C1 segment of cervical spinal cord (tissue), 14 donors: Measurements from ENCODE around the gene CCL7.

ENCODE experiments used
- DNase-seq, 14 donors: peaks; one replicate each; lab custom pipeline; 2025; lab: John Stamatoyannopoulos, UW

Gene CCL7

DNA sequence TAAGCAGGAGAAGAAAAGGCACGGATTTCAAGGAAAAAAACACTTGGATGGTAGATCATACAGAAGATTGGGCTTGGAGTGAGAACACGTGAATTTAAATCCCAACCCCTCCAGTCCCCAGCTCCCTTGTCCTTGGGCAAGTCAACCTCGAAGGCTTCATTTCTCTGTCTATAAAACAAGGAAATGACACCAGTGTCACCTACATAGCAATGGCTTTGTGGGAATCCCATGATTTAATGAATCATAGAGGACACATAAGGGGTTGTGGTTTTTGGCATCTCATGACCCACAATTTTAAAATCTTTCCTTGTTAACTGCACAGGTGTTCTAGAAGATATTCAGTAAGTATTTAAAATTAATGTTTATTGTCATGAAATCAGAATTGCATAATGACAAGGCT lies 23.1 kb upstream of the CCL7 start:
- no peak for DNase-seq

- no peak for DNase-seq
Observed at GRCh38 chr17:34248511-34249024, 21.5 kb upstream of the CCL7 start.

GRCh38 chr17:34249061-34249460 lies 21.0 kb upstream of the CCL7 start:
- DNase-seq = no peak

GRCh38 chr17:34249478-34249877 lies 20.5 kb upstream of the CCL7 start:
- no peak for DNase-seq

DNA sequence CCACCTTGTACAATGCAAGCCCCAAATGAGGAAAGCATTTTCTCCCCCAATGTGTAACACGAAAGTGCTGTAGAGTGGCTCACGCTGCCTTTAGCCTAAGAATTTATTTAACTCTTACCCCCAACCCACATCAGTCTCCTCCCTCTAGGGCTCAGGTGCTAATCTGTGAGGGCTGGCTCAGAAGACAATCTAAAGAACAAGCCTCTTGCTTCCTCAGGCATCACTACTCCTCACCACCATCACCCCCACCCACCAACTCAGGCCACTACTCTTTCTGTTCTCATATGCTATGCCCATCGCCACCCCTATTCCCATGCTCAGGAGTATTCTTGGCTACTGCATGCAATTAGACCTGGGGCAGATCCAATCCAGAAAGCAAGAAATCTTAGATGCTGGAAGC lies 18.8 kb upstream of the CCL7 start:
- no peak for DNase-seq

GRCh38 chr17:34252095-34252443 lies 18.0 kb upstream of the CCL7 start:
- DNase-seq = peak in 3 of 14 donors; percentile 53 to 63 (median 63)

- DNase-seq = peak in 11 of 14 donors; percentile 24 to 88 (median 70)
Observed at GRCh38 chr17:34252444-34253138, 17.4 kb upstream of the CCL7 start.

DNA sequence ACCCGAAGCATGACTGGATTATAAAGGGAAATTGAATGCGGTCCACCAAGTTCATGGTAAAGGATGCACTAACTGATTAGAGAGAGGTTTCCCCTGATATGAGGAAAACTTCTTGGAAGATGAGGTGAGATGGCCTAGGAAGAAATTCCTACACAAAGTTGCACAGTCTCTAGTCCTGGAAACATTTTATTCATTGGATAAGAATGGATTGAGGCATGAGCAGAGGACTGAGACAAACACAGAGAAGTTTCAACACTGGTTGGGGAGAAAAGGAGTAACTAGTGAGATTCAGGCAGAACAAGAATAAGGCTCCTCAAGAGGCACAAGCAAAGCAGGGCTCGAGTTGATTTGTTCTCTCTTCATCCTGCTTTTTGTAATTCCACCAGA lies 16.9 kb upstream of the CCL7 start:
- no peak for DNase-seq

DNA sequence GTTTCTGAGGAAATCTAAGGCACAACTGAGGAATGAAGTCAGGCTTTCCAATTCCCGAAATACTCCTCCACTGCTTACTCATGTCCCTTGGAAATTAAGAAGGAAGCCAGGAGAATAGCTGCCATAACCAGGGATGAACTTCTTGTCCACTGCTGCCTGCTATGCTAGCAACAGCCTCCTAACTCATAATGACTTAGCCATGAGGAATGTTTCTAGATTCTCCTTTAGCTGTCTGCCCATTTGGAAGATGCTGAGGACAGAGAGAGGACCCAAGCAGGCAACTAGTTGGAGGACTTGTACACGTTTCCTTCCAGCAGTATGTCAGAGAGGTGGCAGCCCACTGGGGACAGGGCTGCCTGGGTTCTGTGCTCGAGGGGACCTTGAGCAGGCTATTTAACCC lies 15.9 kb upstream of the CCL7 start:
- peak in 1 of 14 donors; percentile 26 for DNase-seq

- DNase-seq = peak in 6 of 14 donors; percentile 13 to 49 (median 40)
Observed at GRCh38 chr17:34254651-34255380, 15.2 kb upstream of the CCL7 start, which contains the start of gene CCL2. CCL2 (plus strand) TSS chr17:34255285; CDS start chr17:34255350, 65 bp downstream.

DNA sequence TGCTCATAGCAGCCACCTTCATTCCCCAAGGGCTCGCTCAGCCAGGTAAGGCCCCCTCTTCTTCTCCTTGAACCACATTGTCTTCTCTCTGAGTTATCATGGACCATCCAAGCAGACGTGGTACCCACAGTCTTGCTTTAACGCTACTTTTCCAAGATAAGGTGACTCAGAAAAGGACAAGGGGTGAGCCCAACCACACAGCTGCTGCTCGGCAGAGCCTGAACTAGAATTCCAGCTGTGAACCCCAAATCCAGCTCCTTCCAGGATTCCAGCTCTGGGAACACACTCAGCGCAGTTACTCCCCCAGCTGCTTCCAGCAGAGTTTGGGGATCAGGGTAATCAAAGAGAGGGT lies 14.7 kb upstream of the CCL7 start:
- no peak for DNase-seq

GRCh38 chr17:34255841-34256240 lies 14.2 kb upstream of the CCL7 start:
- no peak for DNase-seq

DNA sequence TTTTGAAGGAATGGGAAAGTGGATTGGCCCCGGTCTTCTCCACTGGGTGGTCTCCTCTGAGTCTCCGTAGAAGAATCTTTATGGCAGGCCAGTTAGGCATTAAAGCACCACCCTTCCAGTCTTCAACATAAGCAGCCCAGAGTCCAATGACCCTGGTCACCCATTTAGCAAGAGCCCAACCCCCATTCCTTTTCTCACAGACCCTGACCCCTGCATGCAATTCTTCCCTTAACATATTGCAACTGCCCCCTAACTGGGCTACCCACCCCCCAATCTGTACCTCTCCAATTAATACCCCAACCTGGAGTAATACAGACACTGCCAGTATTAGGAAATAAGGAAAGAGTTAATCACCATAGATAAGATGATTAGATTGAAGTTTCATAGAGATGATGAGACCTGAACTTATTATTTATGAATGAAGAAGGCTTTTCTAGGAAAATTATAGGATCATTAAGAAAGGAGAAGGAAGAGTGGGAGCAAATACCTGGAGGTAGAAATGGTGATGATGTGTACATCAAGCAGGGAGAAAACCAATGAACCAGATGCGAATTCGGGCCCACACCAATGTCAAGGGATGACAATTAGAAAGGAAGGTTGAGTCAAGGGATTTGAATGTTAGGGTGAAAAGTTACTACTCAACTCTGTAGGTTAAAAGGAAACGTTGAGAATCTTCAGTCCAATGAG lies 12.6 kb upstream of the CCL7 start:
- no peak for DNase-seq

- DNase-seq = no peak
Observed at GRCh38 chr17:34257986-34258326, 12.1 kb upstream of the CCL7 start.

GRCh38 chr17:34259146-34259545 lies 10.9 kb upstream of the CCL7 start:
- no peak for DNase-seq

- no peak for DNase-seq
Observed at GRCh38 chr17:34260861-34261260, 9.2 kb upstream of the CCL7 start.

DNA sequence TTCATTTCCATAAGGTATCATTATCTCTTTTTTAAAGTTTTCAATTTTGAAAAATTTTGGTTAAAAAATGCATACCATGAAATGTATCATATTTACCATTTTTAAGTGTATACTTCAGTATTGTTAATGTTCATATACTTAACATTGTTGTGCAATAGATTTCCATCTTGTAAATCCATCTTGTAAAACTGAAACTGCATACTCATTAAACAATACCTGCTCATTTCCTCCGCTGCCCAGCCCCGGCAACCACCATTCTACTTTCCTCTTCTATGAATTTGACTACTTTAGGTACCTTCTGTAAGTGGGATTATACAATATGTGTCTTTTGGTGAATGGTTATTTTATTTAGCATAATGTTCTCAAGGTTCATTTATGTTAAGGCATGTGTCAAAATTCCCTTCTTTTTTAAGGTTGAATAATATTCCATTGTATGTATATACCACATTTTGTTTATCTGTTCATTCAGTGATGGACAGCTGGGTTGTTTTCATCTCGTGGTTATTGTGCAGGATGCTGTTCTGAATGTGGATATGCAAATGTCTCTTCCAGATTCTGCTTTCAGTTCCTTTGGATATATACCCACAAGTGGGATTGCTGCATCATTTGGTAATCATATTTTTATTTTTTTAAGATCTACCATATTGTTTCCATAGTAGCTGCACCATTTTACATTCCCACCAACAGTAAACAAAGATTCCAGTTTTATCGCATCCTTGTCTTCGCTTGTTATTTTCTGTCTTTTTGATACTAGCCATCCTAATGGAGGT lies 8.3 kb upstream of the CCL7 start:
- DNase-seq = no peak

- no peak for DNase-seq
Observed at GRCh38 chr17:34265711-34266110, 4.3 kb upstream of the CCL7 start.

- no peak for DNase-seq
Observed at GRCh38 chr17:34275881-34276280, 5.9 kb downstream of the CCL7 start.

- no peak for DNase-seq
Observed at GRCh38 chr17:34276826-34277225, 6.8 kb downstream of the CCL7 start.

DNA sequence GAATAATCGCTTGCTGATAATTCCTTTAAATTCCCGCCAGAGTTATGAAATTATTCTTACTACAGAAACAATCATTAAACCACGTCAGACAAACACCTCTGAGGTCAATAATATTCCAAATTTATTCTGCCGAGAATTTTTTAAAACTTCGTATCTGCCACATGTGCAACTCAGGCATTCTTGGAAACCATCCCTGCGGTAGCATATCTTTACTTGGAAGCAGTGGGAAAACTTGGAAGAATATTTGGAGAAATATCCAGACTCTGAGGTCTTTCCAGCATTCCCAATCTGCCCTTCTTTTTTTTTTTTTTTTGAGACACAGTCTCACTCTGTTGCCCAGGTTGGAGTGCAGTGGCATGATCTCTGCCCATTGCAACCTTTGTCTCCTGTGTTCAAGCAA lies 13.6 kb downstream of the CCL7 start:
- DNase-seq = no peak

GRCh38 chr17:34285286-34285792 lies 15.3 kb downstream of the CCL7 start, which contains the start of gene CCL11:
CCL11 (plus strand) TSS chr17:34285742; CDS start chr17:34285809, 67 bp downstream.
- DNase-seq = no peak
